WTC11 (cell line): ENCODE data around the gene CHRM4. TPM values are rescaled to one million over a fixed set of nuclear protein-coding genes. Genes with fewer than 3 reads are reported as not detected.
A peak's percentile ranks its signal among the peaks of the same experiment; 100 is the strongest.

Experiments
- ATAC-seq: fragments of 200-7000 bp; cut with Tn5 transposase; 2 replicates; pipeline ENCODE4 v1.10.0; 2021; ENCODE audit warnings: mild to moderate bottlenecking, moderate library complexity
- CTCF ChIA-PET: fragments of 300-600 bp; sonication (Branson Sonifier 250); formaldehyde crosslinking; loops from one replicate; lab custom pipeline; 2021; ENCODE audit warnings: antibody characterized with exemption; lab: Charles Lee
- POLR2A ChIA-PET: fragments of 350-600 bp; sonication (Branson Sonifier 250); formaldehyde crosslinking; loops from one replicate; lab custom pipeline; 2021; ENCODE audit warnings: antibody characterized with exemption; lab: Charles Lee
- DNase-seq: peaks from one replicate; pipeline ENCODE4 v3.0.0; 2021; ENCODE audit warnings: low spot score
- H3K27ac Mint-ChIP-seq: 2 replicates; pipeline ENCODE4 v1.8.0; 2021; ENCODE audit warnings: mixed read lengths
- H3K27me3 Mint-ChIP-seq: 2 replicates; pipeline ENCODE4 v1.8.0; 2021; ENCODE audit warnings: low read depth, mild to moderate bottlenecking, moderate library complexity, mixed read lengths
- H3K36me3 Mint-ChIP-seq: 2 replicates; pipeline ENCODE4 v1.8.0; 2021; ENCODE audit warnings: mixed read lengths
- H3K4me1 Mint-ChIP-seq: 2 replicates; pipeline ENCODE4 v1.8.0; 2022; ENCODE audit warnings: mixed read lengths
- H3K4me3 Mint-ChIP-seq: 2 replicates; pipeline ENCODE4 v1.8.0; 2021; ENCODE audit warnings: mild to moderate bottlenecking, moderate library complexity, mixed read lengths
- H3K9me3 Mint-ChIP-seq: 2 replicates; pipeline ENCODE4 v1.8.0; 2021; ENCODE audit warnings: mixed read lengths
- ATF1 ChIP-seq: sonication (generic); formaldehyde crosslinking; IDR thresholded peaks from 2 replicates; pipeline ENCODE4 v1.8.1; 2023; ENCODE audit warnings: mild to moderate bottlenecking, moderate library complexity, missing genetic modification reagents
- ATF6 ChIP-seq: sonication (generic); formaldehyde crosslinking; IDR thresholded peaks from 2 replicates; pipeline ENCODE4 v1.8.1; 2023; ENCODE audit warnings: mild to moderate bottlenecking, missing genetic modification reagents
- CREM ChIP-seq: sonication (generic); formaldehyde crosslinking; IDR thresholded peaks from 2 replicates; pipeline ENCODE4 v1.8.1; 2022; ENCODE audit warnings: mild to moderate bottlenecking, missing genetic modification reagents, moderate library complexity
- CTCF ChIP-seq: fragments of 200-600 bp; IDR thresholded peaks from 2 replicates; pipeline ENCODE4 v1.8.0; 2022; ENCODE audit warnings: antibody characterized with exemption
- ELF4 ChIP-seq: sonication (generic); formaldehyde crosslinking; IDR thresholded peaks from 2 replicates; pipeline ENCODE4 v1.8.1; 2022; ENCODE audit warnings: low read depth, mild to moderate bottlenecking, moderate library complexity, missing genetic modification reagents
- ESRRA ChIP-seq: sonication (generic); formaldehyde crosslinking; IDR thresholded peaks from 2 replicates; pipeline ENCODE4 v1.8.1; 2022; ENCODE audit warnings: mild to moderate bottlenecking, missing genetic modification reagents, borderline replicate concordance
- ETV6 ChIP-seq: sonication (generic); formaldehyde crosslinking; IDR thresholded peaks from 2 replicates; pipeline ENCODE4 v1.8.1; 2022; ENCODE audit warnings: mild to moderate bottlenecking, missing genetic modification reagents
- FOXK1 ChIP-seq: sonication (generic); formaldehyde crosslinking; IDR thresholded peaks from 2 replicates; pipeline ENCODE4 v1.8.0; 2022; ENCODE audit warnings: mild to moderate bottlenecking, moderate library complexity, missing genetic modification reagents
- HMGXB4 ChIP-seq: sonication (generic); formaldehyde crosslinking; IDR thresholded peaks from 2 replicates; pipeline ENCODE4 v1.8.1; 2023; ENCODE audit warnings: mild to moderate bottlenecking, moderate library complexity, missing genetic modification reagents
- IRF2 ChIP-seq: sonication (generic); formaldehyde crosslinking; IDR thresholded peaks from 2 replicates; pipeline ENCODE4 v1.8.0; 2022; ENCODE audit warnings: low read depth, missing genetic modification reagents, borderline replicate concordance
- OVOL2 ChIP-seq: fragments of 250-450 bp; sonication (Bioruptor Pico); IDR thresholded peaks from 2 replicates; pipeline ENCODE4 v1.9.0; 2021; ENCODE audit warnings: mild to moderate bottlenecking, borderline replicate concordance
- ZNF138 ChIP-seq: sonication (generic); formaldehyde crosslinking; conservative IDR thresholded peaks from 2 replicates; pipeline ENCODE4 v1.8.1; 2022; ENCODE audit warnings: mild to moderate bottlenecking, moderate library complexity, missing genetic modification reagents
- total RNA-seq: library from RNA; stranded (reverse); gene quantifications from 3 replicates; pipeline ENCODE4 v1.2.3, GENCODE V29; 2021
- TF ChIP-seq, protein P1 (sequence below): sonication (generic); formaldehyde crosslinking; IDR thresholded peaks from 2 replicates; pipeline ENCODE4 v1.8.0; 2023; ENCODE audit warnings: mild to moderate bottlenecking, missing genetic modification reagents
- TF ChIP-seq, protein P2 (sequence below): fragments of 250-450 bp; sonication (Bioruptor Pico); IDR thresholded peaks from 2 replicates; pipeline ENCODE4 v1.9.0; 2021; ENCODE audit warnings: mild to moderate bottlenecking

The CHRM4 gene
- total RNA-seq, 1 experiment from 2014 or later: 0.85 TPM

GRCh38 chr11:46362156-46363030 lies 29.2 kb downstream of the CHRM4 start:
- H3K36me3 Mint-ChIP-seq: peaks cover 2% of the 10 kb centered on the region; the same call in 1 of the 2 replicates
- DNase-seq: no peak
- TF ChIP-seq CTCF: no peak
- TF ChIP-seq ATF1: no peak
- no peak for TF ChIP-seq OVOL2 (CRISPR knock-in tag)
- TF ChIP-seq, protein P1, sequence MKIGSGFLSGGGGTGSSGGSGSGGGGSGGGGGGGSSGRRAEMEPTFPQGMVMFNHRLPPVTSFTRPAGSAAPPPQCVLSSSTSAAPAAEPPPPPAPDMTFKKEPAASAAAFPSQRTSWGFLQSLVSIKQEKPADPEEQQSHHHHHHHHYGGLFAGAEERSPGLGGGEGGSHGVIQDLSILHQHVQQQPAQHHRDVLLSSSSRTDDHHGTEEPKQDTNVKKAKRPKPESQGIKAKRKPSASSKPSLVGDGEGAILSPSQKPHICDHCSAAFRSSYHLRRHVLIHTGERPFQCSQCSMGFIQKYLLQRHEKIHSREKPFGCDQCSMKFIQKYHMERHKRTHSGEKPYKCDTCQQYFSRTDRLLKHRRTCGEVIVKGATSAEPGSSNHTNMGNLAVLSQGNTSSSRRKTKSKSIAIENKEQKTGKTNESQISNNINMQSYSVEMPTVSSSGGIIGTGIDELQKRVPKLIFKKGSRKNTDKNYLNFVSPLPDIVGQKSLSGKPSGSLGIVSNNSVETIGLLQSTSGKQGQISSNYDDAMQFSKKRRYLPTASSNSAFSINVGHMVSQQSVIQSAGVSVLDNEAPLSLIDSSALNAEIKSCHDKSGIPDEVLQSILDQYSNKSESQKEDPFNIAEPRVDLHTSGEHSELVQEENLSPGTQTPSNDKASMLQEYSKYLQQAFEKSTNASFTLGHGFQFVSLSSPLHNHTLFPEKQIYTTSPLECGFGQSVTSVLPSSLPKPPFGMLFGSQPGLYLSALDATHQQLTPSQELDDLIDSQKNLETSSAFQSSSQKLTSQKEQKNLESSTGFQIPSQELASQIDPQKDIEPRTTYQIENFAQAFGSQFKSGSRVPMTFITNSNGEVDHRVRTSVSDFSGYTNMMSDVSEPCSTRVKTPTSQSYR (CRISPR knock-in tag): no peak
- no peak for TF ChIP-seq IRF2
- TF ChIP-seq, protein P2, sequence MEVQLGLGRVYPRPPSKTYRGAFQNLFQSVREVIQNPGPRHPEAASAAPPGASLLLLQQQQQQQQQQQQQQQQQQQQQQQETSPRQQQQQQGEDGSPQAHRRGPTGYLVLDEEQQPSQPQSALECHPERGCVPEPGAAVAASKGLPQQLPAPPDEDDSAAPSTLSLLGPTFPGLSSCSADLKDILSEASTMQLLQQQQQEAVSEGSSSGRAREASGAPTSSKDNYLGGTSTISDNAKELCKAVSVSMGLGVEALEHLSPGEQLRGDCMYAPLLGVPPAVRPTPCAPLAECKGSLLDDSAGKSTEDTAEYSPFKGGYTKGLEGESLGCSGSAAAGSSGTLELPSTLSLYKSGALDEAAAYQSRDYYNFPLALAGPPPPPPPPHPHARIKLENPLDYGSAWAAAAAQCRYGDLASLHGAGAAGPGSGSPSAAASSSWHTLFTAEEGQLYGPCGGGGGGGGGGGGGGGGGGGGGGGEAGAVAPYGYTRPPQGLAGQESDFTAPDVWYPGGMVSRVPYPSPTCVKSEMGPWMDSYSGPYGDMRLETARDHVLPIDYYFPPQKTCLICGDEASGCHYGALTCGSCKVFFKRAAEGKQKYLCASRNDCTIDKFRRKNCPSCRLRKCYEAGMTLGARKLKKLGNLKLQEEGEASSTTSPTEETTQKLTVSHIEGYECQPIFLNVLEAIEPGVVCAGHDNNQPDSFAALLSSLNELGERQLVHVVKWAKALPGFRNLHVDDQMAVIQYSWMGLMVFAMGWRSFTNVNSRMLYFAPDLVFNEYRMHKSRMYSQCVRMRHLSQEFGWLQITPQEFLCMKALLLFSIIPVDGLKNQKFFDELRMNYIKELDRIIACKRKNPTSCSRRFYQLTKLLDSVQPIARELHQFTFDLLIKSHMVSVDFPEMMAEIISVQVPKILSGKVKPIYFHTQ (CRISPR knock-in tag): no peak
- TF ChIP-seq ZNF138 (CRISPR knock-in tag): no peak
- no peak for TF ChIP-seq HMGXB4 (CRISPR knock-in tag)
- TF ChIP-seq ATF6 (CRISPR knock-in tag): no peak
- TF ChIP-seq ETV6: no peak
- no peak for TF ChIP-seq FOXK1
- TF ChIP-seq ESRRA (CRISPR knock-in tag): no peak
- no peak for TF ChIP-seq ELF4
- TF ChIP-seq CREM (CRISPR knock-in tag): no peak
- CTCF ChIA-PET: interaction anchor here (1.0 to 11.8 kb wide), 4 partner anchors 10 to 21 kb away, joined by 3 to 231 read pairs (median 4); no protein-coding TSS in a partner anchor
- POLR2A ChIA-PET: interaction anchor here (0.6 kb wide), 1 partner anchor 895 kb away, joined by 3 read pairs; no protein-coding TSS in a partner anchor
- peaks cover 32% of the 10 kb centered on the region for H3K4me1 Mint-ChIP-seq
- ATAC-seq: no peak
- H3K4me3 Mint-ChIP-seq: no peak overlapping the region
- no peaks in the 10 kb centered on the region for H3K9me3 Mint-ChIP-seq
- peak overlapping the region; percentile 85 for H3K27ac Mint-ChIP-seq
- H3K27me3 Mint-ChIP-seq: no peaks in the 10 kb centered on the region
